HUES48 (cell line): ENCODE results near the gene SLC25A12.
"Not testable (repeated sequence)": the region's sequence is repeated elsewhere in the genome, so short reads cannot be mapped to it uniquely, and the experiment has no call there.

Experiments
- H3K27ac ChIP-seq: one replicate; pipeline ENCODE4 v1.7.0; 2013; ENCODE audit warnings: low read depth, low read length, inconsistent platforms
- H3K27me3 ChIP-seq: 2 replicates; pipeline ENCODE4 v1.6.1; 2013; ENCODE audit warnings: mild to moderate bottlenecking, low read length; ENCODE audit not compliant: control insufficient read depth, insufficient read depth
- H3K36me3 ChIP-seq: 2 replicates; pipeline ENCODE4 v1.6.1; 2013; ENCODE audit warnings: low read length; ENCODE audit not compliant: control insufficient read depth, insufficient read depth
- H3K4me1 ChIP-seq: 2 replicates; pipeline ENCODE4 v1.6.1; 2013; ENCODE audit warnings: mild to moderate bottlenecking, low read length; ENCODE audit not compliant: control insufficient read depth, insufficient read depth
- H3K4me3 ChIP-seq: 2 replicates; pipeline ENCODE4 v1.5.1; 2013; ENCODE audit warnings: mild to moderate bottlenecking, low read depth, low read length
- H3K9ac ChIP-seq: 2 replicates; pipeline ENCODE4 v1.6.1; 2013; ENCODE audit warnings: mild to moderate bottlenecking, low read depth, low read length, moderate library complexity
- H3K9me3 ChIP-seq: 2 replicates; pipeline ENCODE4 v1.6.1; 2013; ENCODE audit warnings: low read length; ENCODE audit not compliant: control insufficient read depth, insufficient read depth

Gene SLC25A12

DNA sequence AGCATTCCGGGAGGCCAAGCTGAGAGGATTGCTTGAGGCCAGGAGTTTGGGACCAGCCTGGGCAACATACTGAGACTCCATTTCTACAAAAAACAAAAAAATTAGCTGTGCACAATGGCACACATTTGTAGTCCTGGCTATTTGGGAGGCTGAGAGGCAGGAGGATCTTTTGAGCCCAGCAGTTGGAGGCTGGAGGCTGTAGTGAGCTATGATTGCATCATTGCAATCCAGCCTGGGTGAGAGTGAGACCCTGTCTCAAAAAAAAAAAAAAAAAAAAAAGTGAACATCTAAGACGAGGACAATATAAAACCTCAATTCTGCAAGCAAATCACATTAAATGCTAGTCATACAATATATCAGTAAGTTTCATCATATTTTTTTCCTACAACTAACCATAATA is 25.4 kb upstream of the SLC25A12 start:
- Histone ChIP-seq H3K9me3 (no peaks in the 10 kb centered on the region), H3K4me1 (peaks cover 5% of the 10 kb centered on the region; the same call in 1 of the 2 replicates), H3K4me3 (no peak overlapping the region), H3K27me3 (no peaks in the 10 kb centered on the region), H3K36me3 (peaks cover 3% of the 10 kb centered on the region; the same call in 1 of the 2 replicates), H3K9ac (no peak overlapping the region), H3K27ac (no peak overlapping the region)

GRCh38 chr2:171913517-171913916 is 19.5 kb upstream of the SLC25A12 start:
- Histone ChIP-seq H3K9ac (no peak overlapping the region), H3K27ac (no peak overlapping the region), H3K4me3 (no peak overlapping the region), H3K27me3 (no peaks in the 10 kb centered on the region), H3K36me3 (no peaks in the 10 kb centered on the region), H3K4me1 (no peaks in the 10 kb centered on the region), H3K9me3 (no peaks in the 10 kb centered on the region)

DNA sequence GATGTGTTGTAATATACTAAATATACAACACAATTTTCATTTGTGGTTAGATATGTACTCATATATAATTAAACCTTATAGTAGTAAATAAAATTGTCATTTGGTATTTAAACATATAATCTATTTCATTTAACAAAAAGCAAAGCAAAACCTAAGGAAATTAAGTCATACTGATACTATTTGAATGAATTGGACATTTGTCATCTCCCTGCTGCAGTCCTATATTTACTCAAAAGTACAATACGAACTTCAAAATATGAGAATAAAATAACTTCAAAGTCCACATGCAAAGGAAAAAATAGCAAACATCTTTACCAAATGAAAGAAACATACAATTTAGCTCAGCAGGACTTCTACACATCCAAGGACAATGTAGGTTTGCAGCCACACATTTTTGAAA is 16.4 kb upstream of the SLC25A12 start:
- H3K36me3 ChIP-seq, result no peaks in the 10 kb centered on the region
- H3K27me3 ChIP-seq, result no peaks in the 10 kb centered on the region
- no peak overlapping the region for H3K4me3 ChIP-seq
- no peak overlapping the region for H3K27ac ChIP-seq
- no peaks in the 10 kb centered on the region for H3K9me3 ChIP-seq
- H3K4me1 ChIP-seq, result no peaks in the 10 kb centered on the region
- H3K9ac ChIP-seq, result no peak overlapping the region

GRCh38 chr2:171909266-171909665 is 15.2 kb upstream of the SLC25A12 start:
- no peak overlapping the region for H3K9ac ChIP-seq
- no peaks in the 10 kb centered on the region for H3K4me1 ChIP-seq
- H3K27ac ChIP-seq, result no peak overlapping the region
- H3K36me3 ChIP-seq, result no peaks in the 10 kb centered on the region
- H3K4me3 ChIP-seq, result no peak overlapping the region
- H3K9me3 ChIP-seq, result no peaks in the 10 kb centered on the region
- H3K27me3 ChIP-seq, result no peaks in the 10 kb centered on the region

- Histone ChIP-seq H3K27ac (no peak overlapping the region), H3K27me3 (no peaks in the 10 kb centered on the region), H3K36me3 (no peaks in the 10 kb centered on the region), H3K9me3 (no peaks in the 10 kb centered on the region), H3K4me1 (no peaks in the 10 kb centered on the region), H3K9ac (no peak overlapping the region), H3K4me3 (no peak overlapping the region)
Observed at GRCh38 chr2:171908235-171908634, 14.2 kb upstream of the SLC25A12 start.

GRCh38 chr2:171902840-171903420 is 8.9 kb upstream of the SLC25A12 start:
- Histone ChIP-seq H3K36me3 (no peaks in the 10 kb centered on the region), H3K4me3 (no peak overlapping the region), H3K9me3 (peaks cover 7% of the 10 kb centered on the region), H3K27ac (no peak overlapping the region), H3K4me1 (no peaks in the 10 kb centered on the region), H3K9ac (no peak overlapping the region), H3K27me3 (no peaks in the 10 kb centered on the region)

GRCh38 chr2:171899623-171900282 is 5.7 kb upstream of the SLC25A12 start:
- H3K4me3 ChIP-seq, H3K4me1 ChIP-seq, H3K36me3 ChIP-seq, H3K9ac ChIP-seq, H3K27me3 ChIP-seq, H3K9me3 ChIP-seq, H3K27ac ChIP-seq: not testable (repeated sequence)

DNA sequence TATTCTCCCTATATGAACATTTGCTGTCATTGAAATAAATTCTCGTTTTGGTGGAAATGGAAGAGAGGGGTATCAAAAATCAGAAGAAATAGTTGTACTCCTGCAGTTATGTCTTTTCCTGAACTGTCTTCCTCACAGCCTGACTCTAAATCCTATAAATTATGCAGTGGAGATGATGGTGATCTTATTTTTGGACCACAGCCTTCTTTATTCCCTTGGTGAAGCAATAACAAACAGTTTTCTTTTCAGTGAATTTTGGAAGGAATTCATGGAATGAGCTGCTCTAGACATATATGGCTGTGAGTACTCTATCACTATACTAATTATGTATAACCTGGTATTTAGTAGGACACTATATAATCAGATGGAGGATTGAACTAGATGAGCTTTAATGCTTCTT is 1.7 kb upstream of the SLC25A12 start:
- Histone ChIP-seq H3K27ac (no peak overlapping the region), H3K36me3 (no peaks in the 10 kb centered on the region), H3K4me3 (no peak overlapping the region), H3K9me3 (peaks cover 8% of the 10 kb centered on the region), H3K9ac (no peak overlapping the region), H3K4me1 (peaks cover 10% of the 10 kb centered on the region), H3K27me3 (no peaks in the 10 kb centered on the region)

- peaks cover 10% of the 10 kb centered on the region for H3K4me1 ChIP-seq
- peak overlapping the region; percentile 85 for H3K27ac ChIP-seq
- H3K36me3 ChIP-seq, result peaks cover 5% of the 10 kb centered on the region; the same call in 1 of the 2 replicates
- peak overlapping the region; percentile 83; the same call in 1 of the 2 replicates for H3K9ac ChIP-seq
- H3K9me3 ChIP-seq, result peaks cover 8% of the 10 kb centered on the region
- no peaks in the 10 kb centered on the region for H3K27me3 ChIP-seq
- H3K4me3 ChIP-seq, result peak overlapping the region; percentile 82
Observed at GRCh38 chr2:171894612-171894947, 536 bp upstream of the SLC25A12 start.

GRCh38 chr2:171893196-171893823 is 734 bp downstream of the SLC25A12 start:
- peak overlapping the region; percentile 82 for H3K4me3 ChIP-seq
- H3K27ac ChIP-seq, result peak overlapping the region; percentile 85
- H3K9ac ChIP-seq, result peak overlapping the region; percentile 33
- H3K9me3 ChIP-seq, result peaks cover 4% of the 10 kb centered on the region
- peaks cover 10% of the 10 kb centered on the region for H3K4me1 ChIP-seq
- H3K27me3 ChIP-seq, result no peaks in the 10 kb centered on the region
- peaks cover 5% of the 10 kb centered on the region; the same call in 1 of the 2 replicates for H3K36me3 ChIP-seq

DNA sequence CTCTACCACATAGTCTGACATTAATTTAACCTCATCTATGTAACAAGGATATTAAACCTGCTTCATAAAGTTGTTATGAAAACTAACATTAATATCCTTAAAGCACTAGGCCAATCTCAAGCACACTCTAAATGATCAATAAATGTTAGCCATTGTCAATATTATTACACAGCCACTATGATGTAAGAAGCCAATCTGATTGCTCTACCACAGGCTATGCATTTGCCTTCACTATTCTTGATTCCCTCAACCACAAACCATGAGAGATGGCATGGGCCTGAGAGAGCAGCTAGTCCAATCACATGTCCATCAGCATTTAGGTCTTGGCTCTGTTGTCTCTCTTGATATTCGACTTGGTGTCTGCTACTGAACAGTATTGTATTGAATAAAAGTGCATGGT is 4.2 kb downstream of the SLC25A12 start:
- Histone ChIP-seq H3K36me3 (peaks cover 5% of the 10 kb centered on the region; the same call in 1 of the 2 replicates), H3K4me3 (no peak overlapping the region), H3K27ac (no peak overlapping the region), H3K9me3 (no peaks in the 10 kb centered on the region), H3K4me1 (peaks cover 8% of the 10 kb centered on the region), H3K9ac (no peak overlapping the region), H3K27me3 (no peaks in the 10 kb centered on the region)
